Activated CD4-positive, alpha-beta memory T cell treated with anti-CD3 and anti-CD28 coated beads for 36 hours (primary cell): ENCODE results near the gene ASCL4. TPM values are rescaled to one million over a fixed set of nuclear protein-coding genes. Genes with fewer than 3 reads are reported as not detected.
A peak's percentile ranks its signal among the peaks of the same experiment; 100 is the strongest.

Experiments
- CTCF ChIA-PET: fragments of 350-600 bp; sonication (Branson Sonifier 250); formaldehyde crosslinking; loops from one replicate; lab custom pipeline; 2021; ENCODE audit warnings: antibody characterized with exemption, inconsistent platforms; lab: Charles Lee
- POLR2A ChIA-PET: fragments of 350-600 bp; sonication (Branson Sonifier 250); formaldehyde crosslinking; loops from one replicate; lab custom pipeline; 2021; ENCODE audit warnings: antibody characterized with exemption; lab: Charles Lee
- DNase-seq: peaks from one replicate; pipeline ENCODE4 v3.0.0-alpha.2; 2020
- H3K27ac Mint-ChIP-seq: one replicate; pipeline ENCODE4 v1.8.0; 2021; ENCODE audit warnings: mixed read lengths
- H3K27me3 Mint-ChIP-seq: one replicate; pipeline ENCODE4 v1.8.0; 2021; ENCODE audit warnings: mixed read lengths
- H3K36me3 Mint-ChIP-seq: one replicate; pipeline ENCODE4 v1.8.0; 2021; ENCODE audit warnings: mixed read lengths
- H3K4me1 Mint-ChIP-seq: one replicate; pipeline ENCODE4 v1.8.0; 2021; ENCODE audit warnings: low read depth, mixed read lengths
- H3K4me3 Mint-ChIP-seq: one replicate; pipeline ENCODE4 v1.8.0; 2021; ENCODE audit warnings: mild to moderate bottlenecking, mixed read lengths
- H3K9me3 Mint-ChIP-seq: one replicate; pipeline ENCODE4 v1.8.0; 2021; ENCODE audit warnings: mixed read lengths
- intact Hi-C: fragments of 100-400 bp; cut with micrococcal nuclease; formaldehyde crosslinking; loops from one replicate; pipeline ENCODE4 v1.15.1; 2023
- total RNA-seq, 2 experiments: library from RNA; stranded (reverse); gene quantifications; one replicate each; pipeline ENCODE4 v1.2.3, GENCODE V29; 2021

ASCL4 gene
- total RNA-seq, 2 experiments from 2014 or later = not detected

DNA sequence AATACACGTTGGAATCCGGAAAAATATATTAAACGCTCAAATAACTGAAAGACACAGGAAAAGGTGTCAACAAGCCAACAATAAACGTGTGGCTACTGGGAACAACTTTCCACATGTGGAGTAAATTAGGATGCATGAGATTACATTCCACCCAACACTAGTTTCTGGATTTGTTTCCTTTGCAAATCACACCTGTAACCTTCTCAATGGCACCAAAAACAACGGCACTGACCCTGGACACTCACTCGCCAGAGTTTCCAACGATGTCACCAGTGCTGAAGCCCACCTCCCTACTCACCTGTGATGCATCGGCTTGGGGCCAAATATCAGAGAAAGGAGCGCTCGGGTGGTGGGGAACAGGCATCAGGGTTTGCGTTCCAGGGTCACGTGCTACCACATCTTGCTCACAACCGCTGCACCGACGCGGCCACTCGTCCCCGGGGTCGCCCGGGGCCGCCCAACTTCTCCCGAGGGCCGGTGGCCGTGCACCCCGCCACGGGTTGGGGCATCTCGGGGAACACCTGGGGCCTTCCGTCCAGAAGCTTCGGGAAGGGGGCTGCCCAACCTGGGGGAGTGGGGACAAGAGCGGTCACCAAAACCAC is 14.2 kb upstream of the ASCL4 start:
- H3K27ac Mint-ChIP-seq = peak overlapping the region; percentile 88
- no peaks in the 10 kb centered on the region for H3K9me3 Mint-ChIP-seq
- intact Hi-C loops = loop anchor here (1.0 to 5.0 kb wide), 4 partner anchors 125 to 872 kb away; partner anchors contain the start of genes CRY1 and SELPLG
- peak overlapping the region; percentile 92 for H3K4me3 Mint-ChIP-seq
- peaks cover 24% of the 10 kb centered on the region for H3K36me3 Mint-ChIP-seq
- H3K27me3 Mint-ChIP-seq = no peaks in the 10 kb centered on the region
- ChIA-PET CTCF (interaction anchor here (1.1 to 2.6 kb wide), 4 partner anchors 18 to 434 kb away, joined by 3 to 7 read pairs (median 5); no protein-coding TSS in a partner anchor), POLR2A (interaction anchor here (0.8 kb wide), 1 partner anchor 75 kb away, joined by 3 read pairs; the partner anchor contains the start of gene PWP1)
- DNase-seq = peak; percentile 63
- peaks cover 27% of the 10 kb centered on the region for H3K4me1 Mint-ChIP-seq

DNA sequence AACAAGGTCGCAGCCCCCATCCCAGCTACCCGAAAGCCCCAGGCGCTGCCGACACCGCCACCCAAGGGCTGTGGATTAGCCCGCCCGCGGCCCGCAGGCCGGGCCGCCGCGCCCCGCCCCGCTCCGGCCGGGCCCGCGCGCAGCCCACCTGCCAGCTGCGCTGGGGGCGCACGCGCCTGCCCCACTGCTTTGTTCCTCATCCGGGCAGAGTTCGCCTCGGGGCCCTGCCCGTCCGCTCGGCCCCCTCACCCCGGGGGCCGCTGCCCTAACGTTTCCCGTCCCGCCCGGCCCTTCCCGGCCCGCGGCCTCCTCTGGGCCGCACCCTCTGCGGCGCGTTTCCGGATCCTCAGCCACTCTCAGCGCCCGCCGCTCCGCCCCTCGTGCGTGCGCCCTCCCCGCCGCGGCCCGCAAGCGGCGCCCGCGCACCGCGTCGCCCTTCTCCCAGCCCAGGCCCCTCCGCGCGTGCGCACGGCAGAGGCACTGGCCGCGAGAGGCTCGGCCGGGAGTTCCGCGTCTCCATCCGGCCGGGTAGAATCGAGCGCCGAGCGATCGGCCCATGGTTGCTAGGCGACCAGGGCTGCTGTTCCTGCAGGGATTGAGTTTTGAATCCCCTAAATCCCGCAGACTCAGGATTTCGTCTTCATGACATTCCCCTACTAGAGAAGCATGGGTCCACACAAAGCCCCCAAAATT is 13.5 kb upstream of the ASCL4 start, which contains the start of gene PRDM4:
Gene PRDM4, minus strand, starts transcription at position 329 of the 693 bp plus-strand sequence. CDS start 622 bp downstream, outside the sequence.
- peak within 1 kb of the TSS; percentile 88 for H3K27ac Mint-ChIP-seq
- no peaks in the 10 kb centered on the region for H3K9me3 Mint-ChIP-seq
- intact Hi-C loops = loop anchor here (1.0 to 5.0 kb wide), 5 partner anchors 76 to 871 kb away; partner anchors contain the start of genes CRY1, PWP1 and SELPLG
- peaks cover 24% of the 10 kb centered on the region for H3K36me3 Mint-ChIP-seq
- ChIA-PET CTCF (interaction anchor here (1.2 to 2.6 kb wide), 2 partner anchors 152 to 433 kb away, joined by 3 to 7 read pairs; no protein-coding TSS in a partner anchor), POLR2A (interaction anchor here (0.8 kb wide), 1 partner anchor 76 kb away, joined by 3 read pairs; the partner anchor contains the start of gene PWP1)
- peaks cover 27% of the 10 kb centered on the region for H3K4me1 Mint-ChIP-seq
- DNase-seq = peak; percentile 94
- H3K4me3 Mint-ChIP-seq = peak within 1 kb of the TSS; percentile 92
- no peaks in the 10 kb centered on the region for H3K27me3 Mint-ChIP-seq

DNA sequence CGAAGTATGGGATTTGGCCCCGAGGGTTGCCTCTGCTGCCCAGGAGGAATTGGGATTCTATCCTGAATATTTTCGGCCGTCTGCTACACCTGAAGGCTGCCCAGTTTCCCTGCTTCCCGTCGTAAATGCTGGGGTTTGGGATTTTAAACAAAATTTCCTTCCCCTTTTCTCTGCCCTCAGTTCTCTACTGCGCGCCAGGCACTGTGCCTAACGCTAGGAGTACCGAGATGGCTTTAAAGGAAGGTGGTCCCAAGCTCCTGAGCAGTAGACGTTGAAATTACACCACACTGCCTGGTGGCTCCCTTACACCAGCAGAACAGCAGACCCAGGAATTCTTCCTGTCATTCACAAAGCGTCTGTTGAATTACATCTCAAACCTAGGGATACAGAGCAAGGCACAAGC is 13.0 kb upstream of the ASCL4 start:
- intact Hi-C loops = loop anchor here (1.0 to 5.0 kb wide), 4 partner anchors 76 to 871 kb away; partner anchors contain the start of genes CRY1, PWP1 and SELPLG
- H3K36me3 Mint-ChIP-seq = peaks cover 22% of the 10 kb centered on the region
- peaks cover 27% of the 10 kb centered on the region for H3K4me1 Mint-ChIP-seq
- ChIA-PET POLR2A (no interaction called here), CTCF (interaction anchor here (1.0 to 2.6 kb wide), 2 partner anchors 85 to 151 kb away, joined by 4 to 7 read pairs; no protein-coding TSS in a partner anchor)
- no peaks in the 10 kb centered on the region for H3K27me3 Mint-ChIP-seq
- peak overlapping the region; percentile 76 for H3K4me3 Mint-ChIP-seq
- peak; percentile 20 for DNase-seq
- H3K9me3 Mint-ChIP-seq = no peaks in the 10 kb centered on the region
- H3K27ac Mint-ChIP-seq = peak overlapping the region; percentile 46

GRCh38 chr12:107762874-107763273 is 11.6 kb upstream of the ASCL4 start:
- Mint-ChIP-seq H3K27ac (no peak overlapping the region), H3K4me1 (peaks cover 20% of the 10 kb centered on the region), H3K27me3 (no peaks in the 10 kb centered on the region), H3K9me3 (no peaks in the 10 kb centered on the region), H3K36me3 (peaks cover 14% of the 10 kb centered on the region), H3K4me3 (no peak overlapping the region)
- ChIA-PET POLR2A (no interaction called here), CTCF (interaction anchor here (0.7 to 1.1 kb wide), 2 partner anchors 122 to 127 kb away, joined by 3 read pairs; no protein-coding TSS in a partner anchor)
- intact Hi-C loops = loop anchor here (5.0 kb wide), 3 partner anchors 139 to 869 kb away; partner anchors contain the start of genes CRY1 and SELPLG
- no peak for DNase-seq

DNA sequence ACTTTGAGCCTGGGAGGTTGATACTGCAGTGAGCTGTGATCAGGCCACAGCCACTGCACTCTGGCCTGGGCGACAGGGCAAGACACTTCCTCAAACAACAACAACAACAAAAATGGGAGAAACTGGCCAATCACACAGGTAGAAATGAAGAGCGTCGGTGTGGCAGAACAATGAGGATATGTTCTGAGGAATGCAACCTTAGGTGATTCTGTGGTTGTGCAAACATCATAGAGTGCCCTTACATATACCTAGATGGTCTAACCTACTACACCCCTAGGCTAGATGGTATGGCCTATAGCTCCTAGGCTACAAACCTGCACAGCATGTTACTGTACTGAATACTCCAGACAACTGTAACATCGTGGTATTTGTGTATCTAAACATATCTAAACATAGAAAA is 9.9 kb upstream of the ASCL4 start:
- H3K27ac Mint-ChIP-seq = no peak overlapping the region
- H3K4me3 Mint-ChIP-seq = no peak overlapping the region
- H3K27me3 Mint-ChIP-seq = no peaks in the 10 kb centered on the region
- H3K4me1 Mint-ChIP-seq = peaks cover 8% of the 10 kb centered on the region
- peaks cover 4% of the 10 kb centered on the region for H3K36me3 Mint-ChIP-seq
- ChIA-PET POLR2A (no interaction called here), CTCF (no interaction called here)
- intact Hi-C loops = loop anchor here (5.0 kb wide), 3 partner anchors 138 to 868 kb away; partner anchors contain the start of genes CRY1 and SELPLG
- H3K9me3 Mint-ChIP-seq = no peaks in the 10 kb centered on the region
- DNase-seq = no peak

DNA sequence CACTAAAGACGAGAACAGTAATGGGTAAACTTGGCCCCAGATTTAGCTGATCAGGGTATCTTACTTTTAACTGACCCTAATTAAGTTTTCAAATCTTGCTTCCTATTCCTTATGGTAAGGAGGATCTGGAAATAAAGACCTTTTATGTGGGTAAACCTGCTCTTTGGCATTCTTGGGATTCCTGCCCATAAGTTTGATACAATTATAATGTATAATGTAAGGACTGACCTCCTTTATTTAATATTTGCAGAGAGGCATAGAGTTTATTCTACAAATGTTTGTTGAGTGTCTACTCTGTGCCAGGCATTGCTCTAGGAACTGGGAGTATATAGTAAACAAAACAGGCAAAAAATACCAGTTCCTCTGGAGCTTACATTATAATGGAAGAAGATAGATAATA is 9.2 kb upstream of the ASCL4 start:
- H3K4me1 Mint-ChIP-seq = peaks cover 8% of the 10 kb centered on the region
- ChIA-PET CTCF (interaction anchor here (0.6 kb wide), 1 partner anchor 92 kb away, joined by 3 read pairs; no protein-coding TSS in a partner anchor), POLR2A (no interaction called here)
- peaks cover under 1% of the 10 kb centered on the region for H3K36me3 Mint-ChIP-seq
- no peaks in the 10 kb centered on the region for H3K9me3 Mint-ChIP-seq
- intact Hi-C loops = no loop called here
- DNase-seq = no peak
- no peaks in the 10 kb centered on the region for H3K27me3 Mint-ChIP-seq
- H3K27ac Mint-ChIP-seq = no peak overlapping the region
- no peak overlapping the region for H3K4me3 Mint-ChIP-seq

GRCh38 chr12:107767466-107767865 is 7.0 kb upstream of the ASCL4 start:
- no peak for DNase-seq
- intact Hi-C loops = no loop called here
- peaks cover 8% of the 10 kb centered on the region for H3K27me3 Mint-ChIP-seq
- POLR2A ChIA-PET = no interaction called here
- CTCF ChIA-PET = no interaction called here
- H3K36me3 Mint-ChIP-seq = no peaks in the 10 kb centered on the region
- no peak overlapping the region for H3K4me3 Mint-ChIP-seq
- H3K9me3 Mint-ChIP-seq = no peaks in the 10 kb centered on the region
- no peaks in the 10 kb centered on the region for H3K4me1 Mint-ChIP-seq
- no peak overlapping the region for H3K27ac Mint-ChIP-seq

- Mint-ChIP-seq H3K9me3 (no peaks in the 10 kb centered on the region), H3K4me3 (no peak overlapping the region), H3K27ac (no peak overlapping the region), H3K4me1 (peaks cover 16% of the 10 kb centered on the region), H3K27me3 (peaks cover 61% of the 10 kb centered on the region), H3K36me3 (no peaks in the 10 kb centered on the region)
- ChIA-PET POLR2A (no interaction called here), CTCF (no interaction called here)
- intact Hi-C loops = no loop called here
- peak; percentile 14 for DNase-seq
Measured at GRCh38 chr12:107775093-107775721, 703 bp downstream of the ASCL4 start.

- intact Hi-C loops = no loop called here
- Mint-ChIP-seq H3K27ac (no peak overlapping the region), H3K4me1 (peaks cover 16% of the 10 kb centered on the region), H3K4me3 (no peak overlapping the region), H3K36me3 (no peaks in the 10 kb centered on the region), H3K9me3 (no peaks in the 10 kb centered on the region), H3K27me3 (peaks cover 54% of the 10 kb centered on the region)
- POLR2A ChIA-PET = no interaction called here
- CTCF ChIA-PET = no interaction called here
- no peak for DNase-seq
Measured at GRCh38 chr12:107776171-107776570, 1.7 kb downstream of the ASCL4 start.

- Mint-ChIP-seq H3K4me1 (peaks cover 16% of the 10 kb centered on the region), H3K4me3 (no peak overlapping the region), H3K9me3 (no peaks in the 10 kb centered on the region), H3K27ac (no peak overlapping the region), H3K36me3 (no peaks in the 10 kb centered on the region), H3K27me3 (peaks cover 50% of the 10 kb centered on the region)
- CTCF ChIA-PET = no interaction called here
- intact Hi-C loops = no loop called here
- POLR2A ChIA-PET = interaction anchor here (0.5 kb wide), 1 partner anchor 103 kb away, joined by 4 read pairs; no protein-coding TSS in a partner anchor
- no peak for DNase-seq
Measured at GRCh38 chr12:107778383-107779025, 4.0 kb downstream of the ASCL4 start.

DNA sequence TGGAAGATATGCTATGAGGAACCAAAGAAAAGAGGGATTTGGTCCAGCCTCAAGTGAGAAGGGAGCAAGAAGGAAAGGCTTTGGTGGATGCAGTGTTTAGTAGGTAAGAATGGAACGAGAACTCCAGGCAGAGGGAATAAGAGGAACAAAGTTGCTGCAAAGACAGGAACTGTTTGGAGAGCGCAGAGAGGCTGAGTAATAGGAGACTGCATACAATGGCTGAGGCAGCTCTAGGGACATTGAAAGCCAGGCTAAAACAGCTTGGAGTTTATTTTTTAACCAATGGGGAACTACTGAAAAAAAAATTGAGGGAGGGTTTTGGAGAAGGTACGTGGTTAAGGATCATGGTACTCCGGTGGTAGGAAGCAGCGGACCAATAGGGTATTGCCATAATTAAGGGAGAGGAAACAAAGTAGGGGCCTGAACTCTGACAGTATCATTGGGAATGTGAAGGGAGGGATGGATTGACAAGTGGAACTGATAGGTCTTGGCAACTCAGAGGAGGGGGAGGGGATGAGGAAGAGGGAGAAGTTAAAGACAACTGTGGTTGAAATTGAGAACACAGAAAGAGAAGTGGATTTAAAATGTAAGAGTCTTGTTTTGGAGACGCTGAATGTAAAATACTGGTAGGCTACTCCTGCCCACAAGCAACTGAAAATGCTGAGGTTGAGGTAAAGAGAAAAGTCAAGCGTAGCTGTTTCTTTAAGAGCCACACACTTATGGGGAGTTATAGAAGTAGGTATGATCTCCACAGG is 4.8 kb downstream of the ASCL4 start:
- no peak overlapping the region for H3K27ac Mint-ChIP-seq
- POLR2A ChIA-PET = no interaction called here
- no peaks in the 10 kb centered on the region for H3K36me3 Mint-ChIP-seq
- no peaks in the 10 kb centered on the region for H3K9me3 Mint-ChIP-seq
- H3K27me3 Mint-ChIP-seq = peaks cover 42% of the 10 kb centered on the region
- CTCF ChIA-PET = no interaction called here
- H3K4me1 Mint-ChIP-seq = peaks cover 11% of the 10 kb centered on the region
- intact Hi-C loops = no loop called here
- DNase-seq = no peak
- no peak overlapping the region for H3K4me3 Mint-ChIP-seq
